IMR-90 (cell line): ENCODE measurements around the gene KLK5. TPM values are rescaled to one million over a fixed set of nuclear protein-coding genes. Genes with fewer than 3 reads are reported as not detected.

Experiments
- ATAC-seq: fragments of 200-7000 bp; cut with Tn5 transposase; 2 replicates; pipeline ENCODE4 v1.9.1; 2020; ENCODE audit warnings: low read depth, mild to moderate bottlenecking, moderate library complexity
- BruUV-seq: library from RNA; stranded (reverse); fragments of 400-500 nt; replicated peaks from 2 replicates; lab custom pipeline; 2021; lab: Mats Ljungman, UMichigan
- CTCF ChIA-PET: fragments of 300-600 bp; formaldehyde crosslinking; extraction: SDS; loops from one replicate; lab custom pipeline; 2021; ENCODE audit warnings: antibody characterized with exemption; lab: Yijun Ruan, JAX
- POLR2A ChIA-PET: fragments of 300-600 bp; sonication (Branson Sonifier 250); formaldehyde crosslinking; loops from one replicate; lab custom pipeline; 2022; ENCODE audit warnings: antibody characterized with exemption; ENCODE audit not compliant: unreplicated experiment; lab: Charles Lee
- DNase-seq: peaks from one replicate; pipeline ENCODE4 v3.0.0; 2013
- H2AFZ ChIP-seq: replicated peaks from 2 replicates; pipeline ENCODE3; 2013; ENCODE audit warnings: low read length, mild to moderate bottlenecking; ENCODE audit not compliant: poor library complexity
- H2AK5ac ChIP-seq: 2 replicates; pipeline ENCODE4 v1.6.1; 2013; ENCODE audit warnings: low read depth, low read length, inconsistent platforms
- H2AK9ac ChIP-seq: replicated peaks from 2 replicates; pipeline ENCODE3; 2013; ENCODE audit warnings: mild to moderate bottlenecking, low read depth, low read length, moderate library complexity; ENCODE audit not compliant: poor library complexity
- H2BK120ac ChIP-seq: 2 replicates; pipeline ENCODE4 v1.6.1; 2013; ENCODE audit warnings: low read depth, low read length, inconsistent platforms
- H2BK15ac ChIP-seq: 3 replicates; pipeline ENCODE4 v1.6.1; 2013; ENCODE audit warnings: low read depth, low read length, inconsistent platforms
- H2BK20ac ChIP-seq: 2 replicates; pipeline ENCODE4 v1.6.1; 2013; ENCODE audit warnings: low read depth, mild to moderate bottlenecking, inconsistent platforms, low read length, moderate library complexity
- H2BK5ac ChIP-seq: 2 replicates; pipeline ENCODE4 v1.6.1; 2013; ENCODE audit warnings: mild to moderate bottlenecking, low read depth, low read length, inconsistent platforms; ENCODE audit not compliant: poor library complexity, severe bottlenecking
- H3K14ac ChIP-seq: replicated peaks from 2 replicates; pipeline ENCODE4 v1.6.1; 2013; ENCODE audit warnings: low read depth, low read length, inconsistent platforms
- H3K18ac ChIP-seq: 2 replicates; pipeline ENCODE4 v1.6.1; 2013; ENCODE audit warnings: low read depth, low read length, control low read depth
- H3K23ac ChIP-seq: 2 replicates; pipeline ENCODE4 v1.6.1; 2013; ENCODE audit warnings: low read depth, low read length, inconsistent platforms
- H3K27ac ChIP-seq: 2 replicates; pipeline ENCODE4 v1.5.1; 2013; ENCODE audit warnings: mild to moderate bottlenecking, control low read depth, low read length; ENCODE audit not compliant: insufficient read depth
- H3K27me3 ChIP-seq: 2 replicates; pipeline ENCODE4 v1.6.1; 2013; ENCODE audit warnings: low read length; ENCODE audit not compliant: control insufficient read depth, insufficient read depth
- H3K36me3 ChIP-seq: 2 replicates; pipeline ENCODE4 v1.6.1; 2013; ENCODE audit warnings: low read length, mixed read lengths; ENCODE audit not compliant: control insufficient read depth, insufficient read depth
- H3K4ac ChIP-seq: 2 replicates; pipeline ENCODE4 v1.6.1; 2013; ENCODE audit warnings: low read depth, low read length, inconsistent platforms
- H3K4me1 ChIP-seq: 2 replicates; pipeline ENCODE4 v1.6.1; 2013; ENCODE audit warnings: low read length, mixed read lengths; ENCODE audit not compliant: control insufficient read depth, insufficient read depth
- H3K4me2 ChIP-seq: 2 replicates; pipeline ENCODE4 v1.6.1; 2013; ENCODE audit warnings: low read depth, mild to moderate bottlenecking, control low read depth, low read length, moderate library complexity
- H3K4me3 ChIP-seq: 2 replicates; pipeline ENCODE4 v1.5.1; 2013; ENCODE audit warnings: low read depth, mild to moderate bottlenecking, control low read depth, low read length, moderate library complexity; ENCODE audit not compliant: insufficient read depth
- H3K56ac ChIP-seq: 2 replicates; pipeline ENCODE4 v1.6.1; 2013; ENCODE audit warnings: low read length, inconsistent platforms; ENCODE audit not compliant: insufficient read depth; ENCODE audit errors: extremely low read depth
- H3K79me1 ChIP-seq, 2 experiments: 2 replicates each; pipeline ENCODE4 v1.6.1; 2013; ENCODE audit warnings: low read length in 2 of 2, inconsistent platforms in 1 of 2, low read depth in 1 of 2
- H3K9ac ChIP-seq: 2 replicates; pipeline ENCODE4 v1.6.1; 2013; ENCODE audit warnings: low read depth, low read length, control low read depth
- H3K9me1 ChIP-seq: 2 replicates; pipeline ENCODE4 v1.6.1; 2013; ENCODE audit warnings: low read length, inconsistent platforms; ENCODE audit not compliant: insufficient read depth
- H3K9me3 ChIP-seq: 2 replicates; pipeline ENCODE4 v1.6.1; 2013; ENCODE audit warnings: low read length; ENCODE audit not compliant: control insufficient read depth, insufficient read depth
- H4K20me1 ChIP-seq: 2 replicates; pipeline ENCODE4 v1.6.1; 2013; ENCODE audit warnings: low read length, inconsistent platforms; ENCODE audit not compliant: insufficient read depth
- H4K5ac ChIP-seq: 2 replicates; pipeline ENCODE4 v1.6.1; 2013; ENCODE audit warnings: mild to moderate bottlenecking, low read depth, low read length, control low read depth
- H4K8ac ChIP-seq, 2 experiments: 2 replicates each; pipeline ENCODE4 v1.6.1; 2013; ENCODE audit warnings: low read depth in 2 of 2, low read length in 2 of 2, control low read depth in 1 of 2, inconsistent platforms in 1 of 2
- H4K91ac ChIP-seq: 2 replicates; pipeline ENCODE4 v1.6.1; 2013; ENCODE audit warnings: low read depth, low read length, inconsistent platforms; ENCODE audit not compliant: insufficient read depth
- CHD1 ChIP-seq: IDR thresholded peaks from 2 replicates; pipeline ENCODE4 v1.6.1; 2012; ENCODE audit warnings: low read depth, low read length, improper control_type of control experiment
- MAZ ChIP-seq: IDR thresholded peaks from 2 replicates; pipeline ENCODE4 v1.6.1; 2012; ENCODE audit warnings: low read depth, mild to moderate bottlenecking, low read length, improper control_type of control experiment, moderate library complexity, borderline replicate concordance
- NFE2L2 ChIP-seq: fragments of 150-350 bp; IDR thresholded peaks from 2 replicates; pipeline ENCODE4 v1.6.1; 2016; ENCODE audit warnings: low read depth, mild to moderate bottlenecking, low read length
- RAD21 ChIP-seq: IDR thresholded peaks from 2 replicates; pipeline ENCODE4 v1.6.1; 2012; ENCODE audit warnings: low read length, improper control_type of control experiment
- RCOR1 ChIP-seq: IDR thresholded peaks from 2 replicates; pipeline ENCODE4 v1.6.1; 2012; ENCODE audit warnings: mild to moderate bottlenecking, low read length, improper control_type of control experiment; ENCODE audit not compliant: insufficient replicate concordance
- SMC3 ChIP-seq: fragments of 150-350 bp; IDR thresholded peaks from 2 replicates; pipeline ENCODE4 v1.6.1; 2016; ENCODE audit warnings: low read depth, mild to moderate bottlenecking, antibody characterized with exemption, low read length, moderate library complexity
- WGBS, 2 experiments: methylation state at CpG; one replicate each; pipeline versions ENCODE4 v1.1.5 to v1.1.7; 2013; ENCODE audit warnings: missing lambda C conversion rate in 2 of 2; ENCODE audit not compliant: insufficient read length in 1 of 2; ENCODE audit errors: extremely low coverage in 2 of 2; 5-methylcytosine and 5-hydroxymethylcytosine counted together
- dilution Hi-C: fragments of 300-500 bp; cut with HindIII; formaldehyde crosslinking; loops from one replicate; pipeline ENCODE4 v1.14.3; 2018; ENCODE audit warnings: low sequenced_read_pairs; ENCODE audit not compliant: unreplicated experiment
- in situ Hi-C: fragments of 300-500 bp; cut with MboI; formaldehyde crosslinking; loops from 3 replicates; pipeline ENCODE4 v1.14.3; 2019; ENCODE audit warnings: low sequenced_read_pairs, inconsistent platforms, mixed read lengths
- intact Hi-C: fragments of 100-400 bp; cut with micrococcal nuclease; formaldehyde crosslinking; loops from 2 replicates; pipeline ENCODE4 v1.10.0; 2022
- polyA plus RNA-seq, 3 experiments: library from polyadenylated mRNA; depleted of rRNA; stranded (reverse); fragments of >200 nt; gene quantifications; 2 replicates each; pipeline ENCODE4 v1.2.3, GENCODE V29; 2012; ENCODE audit warnings: low replicate concordance in 1 of 3
- total RNA-seq: library from RNA; depleted of rRNA; stranded (reverse); fragments of >200 nt; gene quantifications from 2 replicates; pipeline ENCODE4 v1.2.3, GENCODE V29; 2012
- TF ChIP-seq, protein P1 (sequence below): conservative IDR thresholded peaks from 2 replicates; pipeline ENCODE4 v1.5.1; 2012; ENCODE audit warnings: mild to moderate bottlenecking, low read depth, low read length, improper control_type of control experiment

The KLK5 gene
- total and polyA plus RNA-seq, 2 of the 4 experiments (the other 2 are of a cell fraction) = not detected

DNA sequence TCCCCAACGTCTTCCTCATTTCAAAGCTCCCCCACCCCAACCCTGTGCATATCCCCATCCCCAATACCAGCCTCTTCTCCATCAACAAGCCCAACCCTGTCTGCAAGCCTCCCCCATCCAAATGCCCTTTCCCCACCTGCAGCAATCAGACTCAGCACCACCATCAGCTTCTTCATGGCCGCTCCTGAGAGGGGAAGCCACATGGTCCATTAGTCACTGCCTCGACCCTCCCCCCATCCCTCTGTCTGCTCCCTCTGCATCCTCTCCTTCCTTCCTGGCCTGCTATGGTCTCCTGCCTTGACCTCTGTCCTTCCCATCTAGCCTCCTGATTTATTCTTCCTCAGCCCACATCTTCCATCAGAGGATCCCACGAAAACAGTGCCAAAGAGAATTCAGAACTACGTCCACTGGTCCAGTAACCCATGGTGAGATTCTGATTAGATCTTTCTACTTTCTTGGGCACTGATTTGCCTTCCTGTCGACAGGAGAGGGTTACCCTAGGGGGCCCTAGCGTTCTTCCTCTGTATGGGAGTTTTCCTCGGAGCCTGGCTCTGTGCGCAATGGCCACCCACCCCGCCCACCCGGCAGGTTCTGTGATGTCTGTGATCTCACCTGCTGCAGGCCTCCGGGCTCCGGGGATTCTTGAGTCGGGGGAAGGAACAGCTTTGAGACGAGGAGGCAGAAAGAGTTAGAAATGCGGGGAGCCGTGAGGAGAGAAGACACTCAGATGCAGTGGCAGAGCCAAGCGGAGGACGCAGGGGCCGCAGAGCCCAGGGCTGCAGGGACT lies 15.3 kb upstream of the KLK5 start (continued):
- TF ChIP-seq RAD21 = no peak

DNA sequence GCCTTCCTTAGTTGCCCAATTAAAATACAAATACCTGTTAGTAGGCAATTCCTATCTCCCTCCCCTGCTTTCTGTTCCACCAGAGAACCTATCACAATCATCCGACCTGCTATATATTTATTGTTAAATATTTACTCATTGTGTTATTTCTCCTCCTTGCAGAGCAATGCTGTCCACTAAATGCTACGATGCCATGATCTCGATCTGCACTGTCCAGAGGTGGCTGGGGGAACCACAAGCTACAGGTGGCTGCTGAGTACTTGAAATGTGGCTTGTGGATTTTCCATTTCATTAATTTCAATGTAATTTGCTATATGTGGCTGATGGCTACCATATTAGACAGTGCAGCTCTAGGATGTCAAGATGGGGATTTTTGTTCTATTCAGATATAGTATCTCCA lies 11.4 kb upstream of the KLK5 start:
- no peak overlapping the region for H4K8ac ChIP-seq
- no peak overlapping the region for H2AK9ac ChIP-seq
- dilution Hi-C loops (no loop called here), intact Hi-C loops (no loop called here), in situ Hi-C loops (no loop called here)
- H2BK5ac ChIP-seq = no peak overlapping the region
- no peak overlapping the region for H3K56ac ChIP-seq
- ChIA-PET POLR2A (no interaction called here), CTCF (no interaction called here)
- H3K4me1 ChIP-seq = no peaks in the 10 kb centered on the region
- no peaks in the 10 kb centered on the region for H4K20me1 ChIP-seq
- TF ChIP-seq CHD1 (no peak), RAD21 (no peak), SMC3 (no peak), MAZ (no peak), NFE2L2 (no peak), RCOR1 (no peak)
- TF ChIP-seq, protein P1, sequence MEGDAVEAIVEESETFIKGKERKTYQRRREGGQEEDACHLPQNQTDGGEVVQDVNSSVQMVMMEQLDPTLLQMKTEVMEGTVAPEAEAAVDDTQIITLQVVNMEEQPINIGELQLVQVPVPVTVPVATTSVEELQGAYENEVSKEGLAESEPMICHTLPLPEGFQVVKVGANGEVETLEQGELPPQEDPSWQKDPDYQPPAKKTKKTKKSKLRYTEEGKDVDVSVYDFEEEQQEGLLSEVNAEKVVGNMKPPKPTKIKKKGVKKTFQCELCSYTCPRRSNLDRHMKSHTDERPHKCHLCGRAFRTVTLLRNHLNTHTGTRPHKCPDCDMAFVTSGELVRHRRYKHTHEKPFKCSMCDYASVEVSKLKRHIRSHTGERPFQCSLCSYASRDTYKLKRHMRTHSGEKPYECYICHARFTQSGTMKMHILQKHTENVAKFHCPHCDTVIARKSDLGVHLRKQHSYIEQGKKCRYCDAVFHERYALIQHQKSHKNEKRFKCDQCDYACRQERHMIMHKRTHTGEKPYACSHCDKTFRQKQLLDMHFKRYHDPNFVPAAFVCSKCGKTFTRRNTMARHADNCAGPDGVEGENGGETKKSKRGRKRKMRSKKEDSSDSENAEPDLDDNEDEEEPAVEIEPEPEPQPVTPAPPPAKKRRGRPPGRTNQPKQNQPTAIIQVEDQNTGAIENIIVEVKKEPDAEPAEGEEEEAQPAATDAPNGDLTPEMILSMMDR = no peak
- WGBS, 2 experiments = no CpG with 5 or more reads among the region's 3 CpGs
- no peak overlapping the region for H3K4ac ChIP-seq
- ATAC-seq = no peak
- H2BK20ac ChIP-seq = no peak overlapping the region
- H3K4me2 ChIP-seq = no peak overlapping the region
- H2AK5ac ChIP-seq = no peak overlapping the region
- H4K91ac ChIP-seq = no peak overlapping the region
- no peak overlapping the region for H3K4me3 ChIP-seq
- no peaks in the 10 kb centered on the region for H3K79me1 ChIP-seq
- H4K5ac ChIP-seq = no peak overlapping the region
- H3K27ac ChIP-seq = no peak overlapping the region
- no peaks in the 10 kb centered on the region for H3K27me3 ChIP-seq
- H3K23ac ChIP-seq = no peak overlapping the region
- no peak for DNase-seq
- no peaks in the 10 kb centered on the region for H3K36me3 ChIP-seq
- H3K18ac ChIP-seq = no peak overlapping the region
- no peak overlapping the region for H2BK120ac ChIP-seq
- no peaks in the 10 kb centered on the region for H3K9me1 ChIP-seq
- no TSS peak for BruUV-seq
- H3K14ac ChIP-seq = no peak overlapping the region
- H2AFZ ChIP-seq = no peak overlapping the region
- peaks cover 13% of the 10 kb centered on the region; the same call in 1 of the 2 replicates for H3K9me3 ChIP-seq
- H2BK15ac ChIP-seq = no peak overlapping the region
- H3K9ac ChIP-seq = no peak overlapping the region
